Trophoblast cell (in vitro differentiated cells and primary cell): Measurements from ENCODE around the gene PCBP4.

ENCODE experiments used
- DNase-seq, 2 donors: peaks; one replicate each; pipeline ENCODE4 v3.0.0-alpha.2; 2016
- H2AFZ ChIP-seq: 2 replicates; pipeline ENCODE4 v1.6.1; 2013; ENCODE audit warnings: low read length, moderate library complexity, mild to moderate bottlenecking; ENCODE audit not compliant: insufficient read depth, poor library complexity
- H2AK5ac ChIP-seq: 2 replicates; pipeline ENCODE4 v1.6.1; 2013; ENCODE audit warnings: mild to moderate bottlenecking, low read length
- H2BK120ac ChIP-seq: 2 replicates; pipeline ENCODE4 v1.6.1; 2013; ENCODE audit warnings: low read length, mild to moderate bottlenecking, moderate library complexity; ENCODE audit not compliant: insufficient read depth, poor library complexity
- H2BK12ac ChIP-seq: 2 replicates; pipeline ENCODE4 v1.6.1; 2013; ENCODE audit warnings: mild to moderate bottlenecking, low read length, moderate library complexity
- H2BK5ac ChIP-seq: 2 replicates; pipeline ENCODE4 v1.6.1; 2013; ENCODE audit warnings: low read length, low read depth, moderate library complexity, mild to moderate bottlenecking; ENCODE audit not compliant: poor library complexity
- H3K14ac ChIP-seq: 2 replicates; pipeline ENCODE4 v1.6.1; 2013; ENCODE audit warnings: mild to moderate bottlenecking, low read length
- H3K18ac ChIP-seq: 2 replicates; pipeline ENCODE4 v1.6.1; 2013; ENCODE audit warnings: mild to moderate bottlenecking, low read length
- H3K23ac ChIP-seq: 2 replicates; pipeline ENCODE4 v1.6.1; 2013; ENCODE audit warnings: low read length
- H3K27ac ChIP-seq: 2 replicates; pipeline ENCODE4 v1.5.1; 2013; ENCODE audit warnings: low read depth, mild to moderate bottlenecking, inconsistent platforms, low read length, moderate library complexity
- H3K27me3 ChIP-seq: 2 replicates; pipeline ENCODE4 v1.6.1; 2013; ENCODE audit warnings: inconsistent platforms, mild to moderate bottlenecking, low read length, moderate library complexity; ENCODE audit not compliant: insufficient read depth
- H3K36me3 ChIP-seq, 2 experiments: 1 replicate in 1 of 2; 2 replicates in 1 of 2; pipeline ENCODE4 v1.6.1; 2013; ENCODE audit warnings: low read length in 2 of 2, mild to moderate bottlenecking in 2 of 2, moderate library complexity in 1 of 2; ENCODE audit not compliant: insufficient read depth in 2 of 2, control insufficient read depth in 1 of 2
- H3K4ac ChIP-seq: 2 replicates; pipeline ENCODE4 v1.6.1; 2013; ENCODE audit warnings: low read depth, mild to moderate bottlenecking, low read length, moderate library complexity
- H3K4me1 ChIP-seq, 2 experiments: 1 replicate in 1 of 2; 2 replicates in 1 of 2; pipeline ENCODE4 v1.6.1; 2013; ENCODE audit warnings: low read length in 2 of 2, mild to moderate bottlenecking in 2 of 2, moderate library complexity in 1 of 2; ENCODE audit not compliant: insufficient read depth in 2 of 2, control insufficient read depth in 1 of 2
- H3K4me2 ChIP-seq: 2 replicates; pipeline ENCODE4 v1.6.1; 2013; ENCODE audit warnings: inconsistent platforms, mild to moderate bottlenecking, low read length, moderate library complexity
- H3K4me3 ChIP-seq: 2 replicates; pipeline ENCODE4 v1.5.1; 2013; ENCODE audit warnings: mild to moderate bottlenecking, low read depth, low read length, inconsistent platforms
- H3K79me1 ChIP-seq: one replicate; pipeline ENCODE4 v1.6.1; 2013; ENCODE audit warnings: low read length
- H3K79me2 ChIP-seq: 2 replicates; pipeline ENCODE4 v1.6.1; 2013; ENCODE audit warnings: low read length, mild to moderate bottlenecking; ENCODE audit not compliant: control insufficient read depth, insufficient read depth, poor library complexity
- H3K9ac ChIP-seq: 2 replicates; pipeline ENCODE4 v1.6.1; 2013; ENCODE audit warnings: mild to moderate bottlenecking, low read length
- H3K9me3 ChIP-seq: 2 replicates; pipeline ENCODE4 v1.6.1; 2013; ENCODE audit warnings: low read depth, mild to moderate bottlenecking, control low read depth, inconsistent platforms, low read length; ENCODE audit not compliant: insufficient read depth
- H4K12ac ChIP-seq: 2 replicates; pipeline ENCODE4 v1.6.1; 2013; ENCODE audit warnings: low read depth, mild to moderate bottlenecking, low read length, moderate library complexity
- H4K8ac ChIP-seq: 2 replicates; pipeline ENCODE4 v1.6.1; 2013; ENCODE audit warnings: low read depth, mild to moderate bottlenecking, low read length, moderate library complexity
- H4K91ac ChIP-seq: one replicate; pipeline ENCODE4 v1.6.1; 2013; ENCODE audit warnings: low read depth, mild to moderate bottlenecking, low read length, moderate library complexity
- WGBS: extraction: QIAGEN DNeasy Blood & Tissue Kit; methylation state at CpG from one replicate; pipeline ENCODE4 v1.1.7; 2013; ENCODE audit warnings: missing lambda C conversion rate; ENCODE audit not compliant: insufficient read length, insufficient coverage; ENCODE audit errors: extremely low coverage; 5-methylcytosine and 5-hydroxymethylcytosine counted together

The PCBP4 gene

GRCh38 chr3:51978143-51978502 is 10.9 kb upstream of the PCBP4 start:
- Histone ChIP-seq H3K4me2 (no peak overlapping the region), H2BK12ac (no peak overlapping the region), H3K9ac (no peak overlapping the region), H3K4ac (no peak overlapping the region), H3K36me3 (no peaks in the 10 kb centered on the region), H2BK120ac (no peak overlapping the region), H3K4me3 (no peak overlapping the region), H3K9me3 (peaks cover 3% of the 10 kb centered on the region), H3K27ac (no peak overlapping the region), H3K79me1 (peaks cover 22% of the 10 kb centered on the region), H4K91ac (no peak overlapping the region), H2AK5ac (no peak overlapping the region), H4K8ac (no peak overlapping the region), H3K18ac (no peak overlapping the region), H3K23ac (no peak overlapping the region), H3K4me1 (peaks cover 19 to 23% of the 10 kb centered on the region in 2 experiments), H4K12ac (no peak overlapping the region), H3K14ac (no peak overlapping the region), H3K79me2 (peaks cover 4% of the 10 kb centered on the region), H3K27me3 (no peaks in the 10 kb centered on the region), H2AFZ (no peak overlapping the region), H2BK5ac (no peak overlapping the region)
- WGBS = no CpG with 5 or more reads among the region's 4 CpGs
- DNase-seq = no peak

GRCh38 chr3:51977446-51978142 is 10.3 kb upstream of the PCBP4 start:
- H3K9me3 ChIP-seq = peaks cover 3% of the 10 kb centered on the region
- WGBS = no CpG with 5 or more reads among the region's 9 CpGs
- H2BK120ac ChIP-seq = no peak overlapping the region
- H3K14ac ChIP-seq = no peak overlapping the region
- peaks cover 17% of the 10 kb centered on the region for H3K79me1 ChIP-seq
- H2BK12ac ChIP-seq = no peak overlapping the region
- H3K18ac ChIP-seq = no peak overlapping the region
- H2AK5ac ChIP-seq = no peak overlapping the region
- H4K91ac ChIP-seq = no peak overlapping the region
- H3K4me2 ChIP-seq = no peak overlapping the region
- no peak overlapping the region for H3K23ac ChIP-seq
- H3K4ac ChIP-seq = no peak overlapping the region
- no peak overlapping the region for H3K4me3 ChIP-seq
- H3K4me1 ChIP-seq = peaks cover 18 to 22% of the 10 kb centered on the region in 2 experiments
- no peaks in the 10 kb centered on the region for H3K27me3 ChIP-seq
- H2AFZ ChIP-seq = no peak overlapping the region
- H3K9ac ChIP-seq = no peak overlapping the region
- H4K8ac ChIP-seq = no peak overlapping the region
- no peaks in the 10 kb centered on the region for H3K36me3 ChIP-seq
- no peak overlapping the region for H3K27ac ChIP-seq
- H4K12ac ChIP-seq = no peak overlapping the region
- H2BK5ac ChIP-seq = no peak overlapping the region
- no peak for DNase-seq
- peaks cover 4% of the 10 kb centered on the region for H3K79me2 ChIP-seq

- H2BK120ac ChIP-seq = no peak overlapping the region
- H3K9ac ChIP-seq = no peak overlapping the region
- peaks cover 4% of the 10 kb centered on the region for H3K79me2 ChIP-seq
- H3K79me1 ChIP-seq = peaks cover 13% of the 10 kb centered on the region
- no peak overlapping the region for H2BK12ac ChIP-seq
- H3K4me3 ChIP-seq = no peak overlapping the region
- H3K18ac ChIP-seq = no peak overlapping the region
- no peak overlapping the region for H4K12ac ChIP-seq
- H4K91ac ChIP-seq = no peak overlapping the region
- no peak overlapping the region for H3K14ac ChIP-seq
- no peak overlapping the region for H4K8ac ChIP-seq
- peaks cover 3% of the 10 kb centered on the region for H3K9me3 ChIP-seq
- no peak overlapping the region for H3K23ac ChIP-seq
- H3K27ac ChIP-seq = no peak overlapping the region
- peaks cover 15 to 19% of the 10 kb centered on the region in 2 experiments for H3K4me1 ChIP-seq
- WGBS = no CpG with 5 or more reads among the region's 46 CpGs
- H3K36me3 ChIP-seq = no peaks in the 10 kb centered on the region
- no peak overlapping the region for H2AK5ac ChIP-seq
- H3K4me2 ChIP-seq = peak overlapping the region; percentile 79
- H2BK5ac ChIP-seq = no peak overlapping the region
- no peak overlapping the region for H3K4ac ChIP-seq
- H3K27me3 ChIP-seq = no peaks in the 10 kb centered on the region
- peak in 1 of 2 donors; percentile 58 for DNase-seq
- H2AFZ ChIP-seq = no peak overlapping the region
Measured at GRCh38 chr3:51975852-51976549, 8.7 kb upstream of the PCBP4 start.

- H4K12ac ChIP-seq = peak within 1 kb of the TSS; percentile 62
- peak; percentile 63 to 78 for DNase-seq
- H2AFZ ChIP-seq = peak within 1 kb of the TSS; percentile 59
- no CpG with 5 or more reads among the region's 63 CpGs for WGBS
- no peaks in the 10 kb centered on the region for H3K27me3 ChIP-seq
- peak within 1 kb of the TSS; percentile 51 for H4K8ac ChIP-seq
- peaks cover 13% of the 10 kb centered on the region for H3K79me1 ChIP-seq
- peaks cover 15 to 19% of the 10 kb centered on the region in 2 experiments for H3K4me1 ChIP-seq
- H3K4me3 ChIP-seq = peak within 1 kb of the TSS; percentile 67
- H3K9ac ChIP-seq = peak within 1 kb of the TSS; percentile 36
- H4K91ac ChIP-seq = peak within 1 kb of the TSS; percentile 26
- peak within 1 kb of the TSS; percentile 79 for H3K4me2 ChIP-seq
- peak within 1 kb of the TSS; percentile 9 for H2BK12ac ChIP-seq
- H2AK5ac ChIP-seq = peak within 1 kb of the TSS; percentile 10
- no peaks in the 10 kb centered on the region for H3K36me3 ChIP-seq
- peaks cover 4% of the 10 kb centered on the region for H3K79me2 ChIP-seq
- no peak within 1 kb of the TSS for H3K4ac ChIP-seq
- peaks cover 1% of the 10 kb centered on the region for H3K9me3 ChIP-seq
- H2BK5ac ChIP-seq = no peak within 1 kb of the TSS
- no peak within 1 kb of the TSS for H3K27ac ChIP-seq
- no peak within 1 kb of the TSS for H3K23ac ChIP-seq
- H2BK120ac ChIP-seq = peak within 1 kb of the TSS; percentile 70
- H3K18ac ChIP-seq = peak within 1 kb of the TSS; percentile 20
- H3K14ac ChIP-seq = peak within 1 kb of the TSS; percentile 54
Measured at GRCh38 chr3:51974963-51975851, 8.0 kb upstream of the PCBP4 start, which contains the start of gene ABHD14A. TSS of gene ABHD14A (plus strand) at chr3:51975064. CDS start at chr3:51975136, 72 bp downstream.
